BLaER1 treated with 17β-estradiol and CSF1 and Interleukin-3, amounts not matched to agents 10 nM and 100 nM (cell line): ENCODE measurements around the gene NDE1.
"Not testable (repeated sequence)": the region's sequence is repeated elsewhere in the genome, so short reads cannot be mapped to it uniquely, and the experiment has no call there.

Experiments used
- H3K27ac ChIP-seq, 11 experiments: shearing (Covaris generic); formaldehyde crosslinking; 2 replicates each; pipeline ENCODE4 v1.8.1; 2022
- H3K27me3 ChIP-seq, 11 experiments: shearing (Covaris generic); formaldehyde crosslinking; 2 replicates each; pipeline ENCODE4 v1.8.1; 2022
- H3K36me3 ChIP-seq, 11 experiments: shearing (Covaris generic); formaldehyde crosslinking; 2 replicates each; pipeline ENCODE4 v1.8.1; 2022
- H3K4me1 ChIP-seq, 10 experiments: shearing (Covaris generic); formaldehyde crosslinking; 2 replicates each; pipeline ENCODE4 v1.8.1; 2022
- H3K4me2 ChIP-seq, 11 experiments: shearing (Covaris generic); formaldehyde crosslinking; 2 replicates each; pipeline ENCODE4 v1.8.1; 2022
- H3K4me3 ChIP-seq, 10 experiments: shearing (Covaris generic); formaldehyde crosslinking; 2 replicates each; pipeline ENCODE4 v1.8.1; 2022
- H3K9ac ChIP-seq, 11 experiments: shearing (Covaris generic); formaldehyde crosslinking; 2 replicates each; pipeline ENCODE4 v1.8.1; 2022
- H3K9me3 ChIP-seq, 11 experiments: shearing (Covaris generic); formaldehyde crosslinking; replicated peaks in 1 of 11; 2 replicates each; pipeline ENCODE4 v1.8.1; 2022
- H4K20me1 ChIP-seq, 11 experiments: shearing (Covaris generic); formaldehyde crosslinking; 2 replicates each; pipeline ENCODE4 v1.8.1; 2022
- Cebpa-rat ChIP-seq, 11 experiments: shearing (Covaris generic); IDR thresholded peaks; 2 replicates each; pipeline ENCODE4 v1.8.1; 2022

Gene NDE1

DNA sequence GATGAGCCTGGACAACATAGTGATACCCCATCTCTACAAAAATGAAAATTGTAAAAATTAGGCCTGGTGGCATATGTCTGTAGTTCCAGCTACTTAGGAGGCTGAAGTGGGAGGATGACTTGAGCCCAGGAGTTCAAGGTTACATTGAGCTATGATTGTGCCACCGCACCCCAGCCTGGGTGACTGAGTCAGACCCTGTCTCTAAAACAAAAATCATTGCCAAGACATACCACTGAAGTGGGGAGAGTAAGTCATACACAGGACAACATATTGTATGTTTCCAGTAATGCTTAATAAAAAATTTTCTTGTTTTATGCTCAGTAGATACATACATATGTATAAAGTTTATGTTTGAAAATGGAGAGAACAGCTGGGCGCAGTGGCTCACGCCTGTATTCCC, 39.2 kb downstream of the NDE1 start:
- no peak overlapping the region for H3K27ac ChIP-seq
- no peak overlapping the region for H3K4me3 ChIP-seq
- no peaks in the 10 kb centered on the region for H3K9me3 ChIP-seq
- no peak for TF ChIP-seq Cebpa-rat (IDR thresholded peaks at IDR 0.05)
- no peak overlapping the region for H3K4me2 ChIP-seq
- H3K27me3 ChIP-seq: no peaks in the 10 kb centered on the region
- H3K9ac ChIP-seq: no peak overlapping the region
- peaks cover 100% of the 10 kb centered on the region in 11 experiments for H3K36me3 ChIP-seq
- H3K4me1 ChIP-seq: no peaks in the 10 kb centered on the region
- peaks cover 0 to 96% (median 82%) of the 10 kb centered on the region in 11 experiments; a peak in 19 of 22 replicates for H4K20me1 ChIP-seq

DNA sequence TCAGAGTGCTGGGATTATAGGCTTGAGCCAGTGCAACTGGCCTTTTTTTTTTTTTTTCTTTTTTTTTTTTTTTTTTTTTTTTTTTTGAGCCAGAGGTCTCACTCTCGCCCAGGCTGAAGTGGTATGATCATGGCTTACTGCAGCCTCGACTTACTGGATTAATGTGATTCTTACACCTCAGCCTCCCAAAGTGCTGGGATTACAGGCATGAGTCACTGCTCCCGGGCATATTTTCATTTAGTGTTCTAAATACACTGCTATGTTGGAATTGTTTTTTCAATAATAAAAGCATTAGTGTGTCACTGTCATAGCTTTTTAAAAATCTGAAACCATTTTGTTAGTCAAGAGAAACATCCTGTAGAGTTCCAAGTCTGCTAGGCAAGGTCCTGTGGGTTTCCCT, 40.3 kb downstream of the NDE1 start:
- Histone ChIP-seq H3K9me3 (no peaks in the 10 kb centered on the region), H4K20me1 (peaks cover 0 to 98% (median 82%) of the 10 kb centered on the region in 11 experiments; a peak in 19 of 22 replicates), H3K9ac (no peak overlapping the region), H3K4me2 (no peak overlapping the region), H3K4me3 (no peak overlapping the region), H3K27me3 (no peaks in the 10 kb centered on the region), H3K27ac (no peak overlapping the region), H3K36me3 (peaks cover 100% of the 10 kb centered on the region in 11 experiments), H3K4me1 (no peaks in the 10 kb centered on the region)
- no peak for TF ChIP-seq Cebpa-rat (IDR thresholded peaks at IDR 0.05)

DNA sequence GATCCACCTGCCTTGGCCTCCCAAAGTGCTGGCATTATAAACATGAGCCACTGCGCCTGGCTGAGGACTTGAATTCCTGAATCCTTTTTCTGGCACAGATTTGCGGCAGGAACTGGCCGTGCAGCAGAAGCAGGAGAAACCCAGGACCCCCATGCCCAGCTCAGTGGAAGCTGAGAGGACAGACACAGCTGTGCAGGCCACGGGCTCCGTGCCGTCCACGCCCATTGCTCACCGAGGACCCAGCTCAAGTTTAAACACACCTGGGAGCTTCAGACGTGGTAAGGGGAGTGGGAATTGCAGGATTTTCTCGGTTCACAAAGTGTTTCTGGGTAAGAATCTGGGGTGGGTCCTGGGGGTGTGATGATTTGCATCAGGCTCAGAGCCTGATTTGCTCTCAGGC, 41.0 kb downstream of the NDE1 start:
- no peaks in the 10 kb centered on the region for H3K4me1 ChIP-seq
- no peaks in the 10 kb centered on the region for H3K9me3 ChIP-seq
- no peaks in the 10 kb centered on the region for H3K27me3 ChIP-seq
- no peak for TF ChIP-seq Cebpa-rat (IDR thresholded peaks at IDR 0.05)
- peaks cover 100% of the 10 kb centered on the region in 11 experiments for H3K36me3 ChIP-seq
- peaks cover 0 to 98% (median 75%) of the 10 kb centered on the region in 11 experiments; a peak in 19 of 22 replicates for H4K20me1 ChIP-seq
- no peak overlapping the region for H3K9ac ChIP-seq
- H3K27ac ChIP-seq: no peak overlapping the region
- H3K4me3 ChIP-seq: no peak overlapping the region
- no peak overlapping the region for H3K4me2 ChIP-seq

DNA sequence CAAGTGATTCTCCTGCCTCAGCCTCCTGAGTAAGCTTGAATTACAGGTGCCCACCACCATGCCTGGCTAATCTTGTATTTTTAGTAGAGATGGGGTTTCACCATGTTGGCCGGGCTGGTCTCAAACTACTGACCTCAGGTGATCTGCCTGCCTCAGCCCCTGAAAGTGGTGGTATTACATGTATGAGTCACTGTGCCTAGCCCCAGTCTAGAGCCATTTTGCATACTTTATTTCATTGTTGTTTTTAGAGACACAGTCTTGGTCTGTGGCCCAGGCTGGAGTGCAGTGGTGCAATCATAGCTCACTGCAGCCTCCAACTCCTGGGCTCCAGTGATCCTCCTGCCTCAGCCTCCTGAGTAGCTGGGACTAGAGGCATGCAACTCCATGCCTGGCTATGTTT, 42.5 kb downstream of the NDE1 start:
- Histone ChIP-seq H4K20me1 (peaks cover 0 to 98% (median 74%) of the 10 kb centered on the region in 11 experiments; a peak in 18 of 22 replicates), H3K36me3 (peaks cover 100% of the 10 kb centered on the region in 11 experiments)
- H3K9me3 ChIP-seq, H3K9ac ChIP-seq, H3K27me3 ChIP-seq, H3K4me2 ChIP-seq, H3K4me3 ChIP-seq, H3K27ac ChIP-seq, H3K4me1 ChIP-seq: not testable (repeated sequence)

DNA sequence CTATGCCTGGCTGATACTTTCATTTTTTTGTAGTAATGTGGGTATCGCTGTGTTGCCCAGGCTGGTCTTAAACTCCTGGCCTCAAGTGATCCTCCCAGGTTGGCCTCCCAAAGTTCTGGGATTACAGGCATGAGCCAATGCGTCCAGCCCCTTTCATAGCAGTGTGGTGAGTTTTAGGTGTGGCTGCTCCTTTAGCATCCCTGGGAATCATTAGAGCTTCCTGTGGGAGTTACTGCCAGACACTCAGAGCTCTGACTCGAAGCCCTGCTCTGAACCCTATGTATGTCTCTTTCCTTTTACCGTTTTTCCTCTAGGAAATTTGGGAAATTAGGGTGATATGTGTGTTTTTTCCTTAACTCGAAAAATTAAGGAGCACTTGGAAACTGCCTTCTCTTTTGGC, 44.5 kb downstream of the NDE1 start:
- Histone ChIP-seq H3K9ac (no peak overlapping the region), H3K4me1 (no peaks in the 10 kb centered on the region), H3K9me3 (no peaks in the 10 kb centered on the region), H3K27me3 (no peaks in the 10 kb centered on the region), H3K4me2 (no peak overlapping the region), H3K4me3 (no peak overlapping the region), H4K20me1 (peaks cover 0 to 99% (median 79%) of the 10 kb centered on the region in 11 experiments; a peak in 18 of 22 replicates), H3K36me3 (peaks cover 100% of the 10 kb centered on the region in 11 experiments), H3K27ac (no peak overlapping the region)
- TF ChIP-seq Cebpa-rat (IDR thresholded peaks at IDR 0.05): no peak

DNA sequence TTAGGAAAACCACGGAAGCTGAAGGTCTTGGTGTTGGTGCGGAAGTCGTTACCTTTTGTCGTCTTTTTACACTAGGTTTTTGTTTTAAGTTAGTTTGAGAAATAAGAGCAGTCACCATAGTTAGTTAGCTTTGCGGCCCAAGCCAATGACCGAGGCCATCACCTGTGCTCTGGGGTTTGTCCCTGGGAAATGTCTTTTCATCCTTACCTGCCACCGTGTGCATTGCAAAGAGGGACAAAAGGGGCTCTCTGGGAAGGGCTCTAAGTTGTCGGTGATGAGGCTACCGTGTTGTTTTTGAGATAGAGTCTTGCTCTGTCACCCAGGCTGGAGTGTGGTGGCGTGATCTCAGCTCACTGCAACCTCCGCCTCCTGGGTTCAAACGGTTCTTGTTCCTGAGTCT, 49.8 kb downstream of the NDE1 start:
- Histone ChIP-seq H3K4me1 (peaks cover 4 to 33% (median 22%) of the 10 kb centered on the region in 10 experiments), H3K9me3 (no peaks in the 10 kb centered on the region), H3K4me3 (no peak overlapping the region), H3K36me3 (peaks cover 84 to 100% (median 100%) of the 10 kb centered on the region in 11 experiments), H3K27ac (no peak overlapping the region), H3K4me2 (no peak overlapping the region), H3K9ac (no peak overlapping the region), H3K27me3 (no peaks in the 10 kb centered on the region), H4K20me1 (peaks cover 0 to 100% (median 66%) of the 10 kb centered on the region in 11 experiments; a peak in 18 of 22 replicates)
- TF ChIP-seq Cebpa-rat (IDR thresholded peaks at IDR 0.05): no peak

DNA sequence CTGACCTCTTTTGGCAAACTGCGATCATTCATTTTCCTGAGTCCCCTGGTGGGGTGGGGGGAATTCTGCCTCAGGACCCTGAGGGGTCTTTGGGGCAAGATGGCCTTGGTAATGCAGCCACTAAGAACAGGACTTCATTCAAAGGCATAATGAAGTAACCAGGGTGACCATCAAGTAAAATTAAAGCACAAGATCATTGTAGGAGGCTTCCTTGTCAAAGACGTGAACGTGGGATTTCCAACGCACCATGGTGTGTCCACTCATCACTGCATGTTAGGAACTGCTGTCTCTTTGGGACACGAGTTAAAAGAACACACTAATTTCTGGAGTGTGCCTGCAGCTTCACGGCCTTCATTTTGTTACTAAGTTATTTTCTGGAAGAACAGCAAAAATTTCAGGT, 51.3 kb downstream of the NDE1 start:
- Histone ChIP-seq H3K4me3 (no peak overlapping the region), H3K9ac (no peak overlapping the region), H3K27ac (no peak overlapping the region), H3K4me2 (no peak overlapping the region), H3K36me3 (peaks cover 79 to 100% (median 99%) of the 10 kb centered on the region in 11 experiments), H4K20me1 (peaks cover 0 to 97% (median 70%) of the 10 kb centered on the region in 11 experiments; a peak in 18 of 22 replicates), H3K27me3 (no peaks in the 10 kb centered on the region), H3K9me3 (no peaks in the 10 kb centered on the region), H3K4me1 (peaks cover 13 to 38% (median 29%) of the 10 kb centered on the region in 10 experiments)
- no peak for TF ChIP-seq Cebpa-rat (IDR thresholded peaks at IDR 0.05)

DNA sequence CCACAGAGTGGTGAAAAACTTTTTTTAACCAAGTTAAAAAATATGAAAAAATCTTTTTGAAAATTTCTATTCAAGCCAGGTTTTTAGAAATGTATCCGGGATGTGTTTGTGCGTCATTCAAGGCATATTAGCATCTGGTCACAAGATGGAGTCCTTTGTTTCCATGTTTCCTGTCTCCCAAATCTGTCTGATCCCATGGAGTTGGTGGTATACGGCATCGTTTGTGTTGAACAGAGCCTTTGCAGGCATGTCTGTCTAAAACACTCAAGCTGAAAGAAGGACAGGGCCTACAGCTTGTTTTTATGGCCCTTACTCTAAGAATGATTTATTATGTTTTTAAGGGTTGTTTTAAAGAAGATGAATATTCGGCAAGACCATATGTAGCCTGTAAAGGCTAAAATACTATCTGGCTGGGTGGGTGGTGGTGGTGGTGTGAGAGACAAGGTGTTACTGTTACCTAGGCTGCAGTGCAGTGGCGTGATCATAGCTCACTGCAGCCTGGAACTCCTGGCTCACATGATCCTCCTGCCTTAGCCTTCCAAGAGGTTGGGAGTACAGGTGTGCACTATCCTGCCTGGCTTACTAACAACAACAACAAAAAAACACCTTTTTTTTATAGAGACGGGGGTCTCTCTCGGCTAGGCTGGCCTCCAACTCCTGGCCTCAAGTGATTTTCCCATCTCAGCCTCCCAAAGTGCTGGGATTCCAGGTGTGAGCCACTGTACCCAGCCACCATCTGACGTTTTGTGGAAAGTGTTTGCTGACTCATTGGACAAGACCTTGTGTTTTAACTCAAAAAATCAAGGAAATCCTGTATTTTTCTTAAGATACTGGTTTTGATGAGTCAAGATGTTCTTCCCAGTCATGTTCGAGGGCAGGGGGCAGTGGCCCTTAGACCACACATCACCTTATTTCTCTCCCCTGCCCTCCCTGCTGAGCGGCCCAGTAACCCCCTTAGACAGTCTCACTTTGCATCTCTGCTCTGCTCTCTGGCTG, 52.2 kb downstream of the NDE1 start:
- H3K9me3 ChIP-seq: no peaks in the 10 kb centered on the region
- no peak overlapping the region for H3K4me3 ChIP-seq
- peaks cover 0 to 97% (median 64%) of the 10 kb centered on the region in 11 experiments; a peak in 18 of 22 replicates for H4K20me1 ChIP-seq
- H3K9ac ChIP-seq: peak overlapping the region in 3 of 11 experiments; percentile 16 to 24 (median 22); a peak in 3 of 22 replicates
- TF ChIP-seq Cebpa-rat (IDR thresholded peaks at IDR 0.05): no peak
- peaks cover 13 to 38% (median 29%) of the 10 kb centered on the region in 10 experiments for H3K4me1 ChIP-seq
- peak overlapping the region in 2 of 11 experiments; percentile 5 to 13; a peak in 1 of 22 replicates for H3K4me2 ChIP-seq
- no peaks in the 10 kb centered on the region for H3K27me3 ChIP-seq
- H3K27ac ChIP-seq: peak overlapping the region in 8 of 11 experiments; percentile 1 to 43 (median 13); a peak in 11 of 22 replicates
- H3K36me3 ChIP-seq: peaks cover 79 to 100% (median 99%) of the 10 kb centered on the region in 11 experiments

DNA sequence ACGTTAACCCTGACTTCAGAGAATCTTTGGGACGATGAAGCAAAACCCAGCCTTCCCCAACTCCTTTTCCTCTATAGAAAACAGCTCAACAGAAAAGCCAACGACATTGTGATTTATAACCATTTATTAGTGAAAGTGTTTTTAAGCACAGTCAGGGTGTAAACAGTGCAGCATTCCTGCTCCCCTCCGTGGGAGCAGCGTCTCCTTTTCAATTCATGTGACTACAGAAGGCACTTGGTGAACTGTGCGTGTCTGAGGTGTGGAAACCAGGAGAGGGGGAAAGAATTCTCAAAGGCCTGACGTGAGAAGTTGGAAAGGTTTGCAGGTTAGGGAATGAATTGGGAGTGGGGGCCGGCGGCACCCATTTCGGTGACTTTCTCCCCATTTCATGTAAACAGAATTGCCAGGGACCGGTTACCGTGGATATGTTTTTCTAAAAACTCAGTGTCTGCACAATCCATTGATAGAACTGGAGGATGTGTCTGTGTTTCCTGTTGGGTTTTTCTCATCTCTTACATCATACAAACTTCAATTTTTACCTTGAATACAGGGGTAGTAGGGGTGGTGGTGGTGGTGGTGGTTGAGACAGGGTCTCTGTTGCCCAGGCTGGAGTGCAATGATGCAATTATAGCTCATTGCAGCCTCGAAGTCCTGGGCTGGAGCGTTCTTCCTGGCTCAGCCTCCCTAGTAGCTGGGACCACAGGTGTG, 53.1 kb downstream of the NDE1 start:
- Histone ChIP-seq H3K4me1 (peaks cover 13 to 38% (median 29%) of the 10 kb centered on the region in 10 experiments), H3K27me3 (no peaks in the 10 kb centered on the region), H3K36me3 (peaks cover 79 to 100% (median 99%) of the 10 kb centered on the region in 11 experiments), H3K9me3 (no peaks in the 10 kb centered on the region), H3K4me3 (no peak overlapping the region), H3K9ac (peak overlapping the region in 3 of 11 experiments; percentile 11 to 22 (median 16); a peak in 2 of 22 replicates), H3K4me2 (peak overlapping the region in 1 of 11 experiments; percentile 12; a peak in 2 of 22 replicates), H4K20me1 (peaks cover 0 to 97% (median 64%) of the 10 kb centered on the region in 11 experiments; a peak in 18 of 22 replicates), H3K27ac (peak overlapping the region in 9 of 11 experiments; percentile 1 to 43 (median 14); a peak in 14 of 22 replicates)
- TF ChIP-seq Cebpa-rat (IDR thresholded peaks at IDR 0.05): no peak
